ENCODE measurements around the gene NEK11.

- TF ChIP-seq CTCF (conservative IDR thresholded peaks at IDR 0.05; ENCODE audit: low read depth, low read length) (no peak), EZH2 (IDR thresholded peaks at IDR 0.05; ENCODE audit: borderline replicate concordance, low read depth, low read length, poor library complexity, severe bottlenecking) (no peak)
Observed at GRCh38 chr3:131091768-131092167, 65.1 kb downstream of the NEK11 start.

All from A673 (cell line).